H1 (cell line): Measurements from ENCODE around the gene LDLRAD4. TPM values are rescaled to one million over a fixed set of nuclear protein-coding genes. Genes with fewer than 3 reads are reported as not detected.

Experiments
- CHD1 ChIP-seq: IDR thresholded peaks from 2 replicates; pipeline ENCODE4 v1.6.1; 2012; ENCODE audit warnings: low read depth, low read length, improper control_type of control experiment
- EP300 ChIP-seq, 2 experiments: IDR thresholded peaks; 1 replicate in 1 of 2; 2 replicates in 1 of 2; pipeline ENCODE4 v1.6.1; 2011 to 2012; ENCODE audit warnings: low read depth in 2 of 2, low read length in 2 of 2, mild to moderate bottlenecking in 2 of 2, borderline replicate concordance in 1 of 2, inconsistent platforms in 1 of 2, moderate library complexity in 1 of 2
- NANOG ChIP-seq: IDR thresholded peaks from 2 replicates; pipeline ENCODE4 v1.6.1; 2011; ENCODE audit warnings: low read length, low read depth, mild to moderate bottlenecking, inconsistent platforms; ENCODE audit not compliant: insufficient read depth, poor library complexity, severe bottlenecking
- SUZ12 ChIP-seq: fragments of 200-600 bp; sonication (generic); IDR thresholded peaks from 2 replicates; pipeline ENCODE4 v1.6.1; 2012; ENCODE audit warnings: mild to moderate bottlenecking, inconsistent platforms, low read length, moderate library complexity, mixed read lengths
- polyA plus RNA-seq, 7 experiments: library from polyadenylated mRNA; depleted of rRNA in 3 of 7; stranded (reverse) in 5 of 7; unstranded in 2 of 7; fragments of >200 nt in 5 of 7; fragments of 200-250 nt in 2 of 7; gene quantifications; 1 replicate in 5 of 7; 2 replicates in 1 of 7; 4 replicates in 1 of 7; pipeline versions ENCODE4 v1.2.1 to v1.2.3, GENCODE V29; 2011 to 2013; ENCODE audit warnings: missing spikeins in 2 of 7, mixed read lengths in 2 of 7
- total RNA-seq: library from RNA; stranded (reverse); fragmentation: NEBNext Ultra II Directional; extraction: Animal tissue kit (Norgen Biotek cat#: 25700); gene quantifications from 2 replicates; pipeline ENCODE4 v1.2.1, GENCODE V29; 2021

LDLRAD4 gene
- total and polyA plus RNA-seq, 2 of the 8 experiments (the other 6 are each of a cell fraction or from before 2014, with no cell fraction given) = 0.77 to 1.4 TPM

GRCh38 chr18:13545514-13545913, 327.0 kb downstream of the LDLRAD4 start (continued):
- TF ChIP-seq SUZ12 (no peak), NANOG (no peak), EP300 (IDR thresholded peaks at IDR 0.05; ENCODE audit: borderline replicate concordance in 1 of 2, low read depth in 2 of 2, low read length in 2 of 2) (no peak), CHD1 (no peak)
